ENCODE results near the gene LINS1.
A peak's percentile ranks its signal among the peaks of the same experiment; 100 is the strongest.
"Not testable (repeated sequence)": the region's sequence is repeated elsewhere in the genome, so short reads cannot be mapped to it uniquely, and the experiment has no call there.

The LINS1 gene

GRCh38 chr15:100613208-100613607 lies 11.2 kb upstream of the LINS1 start:
- no peak overlapping the region for H3K4me3 ChIP-seq (ENCODE audit: low read depth, low read length)
- no peak for DNase-seq (ENCODE audit: low read depth)

- H3K4me3 ChIP-seq (ENCODE audit: low read depth, low read length): no peak overlapping the region
- DNase-seq (ENCODE audit: low read depth): no peak
Observed at GRCh38 chr15:100612539-100612938, 10.6 kb upstream of the LINS1 start.

- peak overlapping the region; percentile 100 for H3K4me3 ChIP-seq (ENCODE audit: low read depth, low read length)
- no peak for DNase-seq (ENCODE audit: low read depth)
Observed at GRCh38 chr15:100602823-100603393, 924 bp upstream of the LINS1 start.

- DNase-seq (ENCODE audit: low read depth): no peak
- peak overlapping the region; percentile 73 for H3K4me3 ChIP-seq (ENCODE audit: low read depth, low read length)
Observed at GRCh38 chr15:100601617-100602063, 344 bp downstream of the LINS1 start.

GRCh38 chr15:100601163-100601562 lies 821 bp downstream of the LINS1 start:
- DNase-seq (ENCODE audit: low read depth): no peak
- peak overlapping the region; percentile 73 for H3K4me3 ChIP-seq (ENCODE audit: low read depth, low read length)

- no peak overlapping the region for H3K4me3 ChIP-seq (ENCODE audit: low read depth, low read length)
Observed at GRCh38 chr15:100598655-100599054, 3.3 kb downstream of the LINS1 start.

GRCh38 chr15:100597862-100598261 lies 4.1 kb downstream of the LINS1 start:
- DNase-seq (ENCODE audit: low read depth): no peak
- no peak overlapping the region for H3K4me3 ChIP-seq (ENCODE audit: low read depth, low read length)

More at GRCh38 chr15:100598655-100599054, 3.3 kb downstream of the LINS1 start:
- DNase-seq (ENCODE audit: low read depth): no peak

- H3K4me3 ChIP-seq (ENCODE audit: low read depth, low read length): no peak overlapping the region
- DNase-seq (ENCODE audit: low read depth): no peak
Observed at GRCh38 chr15:100596792-100597191, 5.2 kb downstream of the LINS1 start.

- no peak overlapping the region for H3K4me3 ChIP-seq (ENCODE audit: low read depth, low read length)
- DNase-seq (ENCODE audit: low read depth): no peak
Observed at GRCh38 chr15:100595964-100596363, 6.0 kb downstream of the LINS1 start.

- no peak overlapping the region for H3K4me3 ChIP-seq (ENCODE audit: low read depth, low read length)
- DNase-seq (ENCODE audit: low read depth): no peak
Observed at GRCh38 chr15:100593431-100593830, 8.6 kb downstream of the LINS1 start.

GRCh38 chr15:100592898-100593297 lies 9.1 kb downstream of the LINS1 start:
- peak; percentile 34 for DNase-seq (ENCODE audit: low read depth)
- H3K4me3 ChIP-seq (ENCODE audit: low read depth, low read length): no peak overlapping the region

GRCh38 chr15:100591835-100592234 lies 10.1 kb downstream of the LINS1 start:
- no peak overlapping the region for H3K4me3 ChIP-seq (ENCODE audit: low read depth, low read length)
- DNase-seq (ENCODE audit: low read depth): no peak

GRCh38 chr15:100591163-100591562 lies 10.8 kb downstream of the LINS1 start:
- not testable (repeated sequence) for DNase-seq (ENCODE audit: low read depth); H3K4me3 ChIP-seq (ENCODE audit: low read depth, low read length)

- no peak overlapping the region for H3K4me3 ChIP-seq (ENCODE audit: low read depth, low read length)
- no peak for DNase-seq (ENCODE audit: low read depth)
Observed at GRCh38 chr15:100588638-100589242, 13.2 kb downstream of the LINS1 start.

GRCh38 chr15:100580414-100580813 lies 21.6 kb downstream of the LINS1 start:
- no peak for DNase-seq (ENCODE audit: low read depth)
- H3K4me3 ChIP-seq (ENCODE audit: low read depth, low read length): no peak overlapping the region

GRCh38 chr15:100573526-100573925 lies 28.5 kb downstream of the LINS1 start:
- DNase-seq (ENCODE audit: low read depth): no peak
- H3K4me3 ChIP-seq (ENCODE audit: low read depth, low read length): no peak overlapping the region

- DNase-seq (ENCODE audit: low read depth): no peak
- no peak overlapping the region for H3K4me3 ChIP-seq (ENCODE audit: low read depth, low read length)
Observed at GRCh38 chr15:100572362-100572983, 29.5 kb downstream of the LINS1 start.

GRCh38 chr15:100571592-100572167 lies 30.3 kb downstream of the LINS1 start:
- DNase-seq (ENCODE audit: low read depth): no peak
- no peak overlapping the region for H3K4me3 ChIP-seq (ENCODE audit: low read depth, low read length)

- no peak overlapping the region for H3K4me3 ChIP-seq (ENCODE audit: low read depth, low read length)
- no peak for DNase-seq (ENCODE audit: low read depth)
Observed at GRCh38 chr15:100570735-100571313, 31.2 kb downstream of the LINS1 start.

GRCh38 chr15:100570275-100570674 lies 31.7 kb downstream of the LINS1 start:
- H3K4me3 ChIP-seq (ENCODE audit: low read depth, low read length): no peak overlapping the region
- DNase-seq (ENCODE audit: low read depth): no peak
